ENCODE results near the gene CASKIN1.
"Not testable (repeated sequence)": the region's sequence is repeated elsewhere in the genome, so short reads cannot be mapped to it uniquely, and the experiment has no call there.

Gene CASKIN1

GRCh38 chr16:2210386-2211365 is 14.3 kb upstream of the CASKIN1 start, which contains the start of gene BRICD5:
Gene BRICD5, minus strand, starts transcription at chr16:2210863. Its CDS starts 30 bp downstream, at chr16:2210833.
- no peak for FAIRE-seq
- TF ChIP-seq POLR2A (IDR thresholded peaks at IDR 0.05; ENCODE audit: low read depth, low read length): no peak
- DNase-seq (ENCODE audit: insufficient read length, low spot score): no peak

GRCh38 chr16:2210009-2210332 is 13.6 kb upstream of the CASKIN1 start:
- DNase-seq (ENCODE audit: insufficient read length, low spot score) (no peak), FAIRE-seq (no peak)
- no peak for TF ChIP-seq POLR2A (IDR thresholded peaks at IDR 0.05; ENCODE audit: low read depth, low read length)

GRCh38 chr16:2209258-2210008 is 13.0 kb upstream of the CASKIN1 start:
- no peak for TF ChIP-seq POLR2A (IDR thresholded peaks at IDR 0.05; ENCODE audit: low read depth, low read length)
- FAIRE-seq: no peak
- no peak for DNase-seq (ENCODE audit: insufficient read length, low spot score)

- DNase-seq (ENCODE audit: insufficient read length, low spot score): no peak
- no peak for TF ChIP-seq POLR2A (IDR thresholded peaks at IDR 0.05; ENCODE audit: low read depth, low read length)
- no peak for FAIRE-seq
Measured at GRCh38 chr16:2208772-2209171, 12.4 kb upstream of the CASKIN1 start.

- FAIRE-seq: no peak
- no peak for TF ChIP-seq POLR2A (IDR thresholded peaks at IDR 0.05; ENCODE audit: low read depth, low read length)
- no peak for DNase-seq (ENCODE audit: insufficient read length, low spot score)
Measured at GRCh38 chr16:2208308-2208707, 11.9 kb upstream of the CASKIN1 start.

DNA sequence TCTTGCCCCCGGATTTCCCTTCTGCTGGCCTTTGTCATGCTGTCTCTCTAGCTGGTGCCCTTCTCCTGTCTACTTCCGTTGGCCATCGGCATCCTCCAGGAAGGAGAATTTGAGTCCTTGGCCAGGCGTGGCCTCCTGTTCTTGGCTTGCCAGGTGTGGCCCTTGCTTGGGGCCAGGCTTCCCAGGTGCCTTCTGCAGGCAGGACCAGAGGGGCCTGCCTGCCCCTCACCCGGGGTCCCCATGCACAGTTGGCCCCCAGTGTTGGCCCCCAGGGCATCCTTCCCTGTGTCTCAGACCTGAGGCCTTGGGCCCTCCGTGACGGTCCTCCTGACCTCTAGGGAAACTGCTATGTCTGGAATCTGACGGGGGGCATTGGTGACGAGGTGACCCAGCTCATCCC is 11.5 kb upstream of the CASKIN1 start:
- no peak for FAIRE-seq
- no peak for DNase-seq (ENCODE audit: insufficient read length, low spot score)
- TF ChIP-seq POLR2A (IDR thresholded peaks at IDR 0.05; ENCODE audit: low read depth, low read length): no peak

- no peak for TF ChIP-seq POLR2A (IDR thresholded peaks at IDR 0.05; ENCODE audit: low read depth, low read length)
- DNase-seq (ENCODE audit: insufficient read length, low spot score) (no peak), FAIRE-seq (no peak)
Measured at GRCh38 chr16:2206780-2207433, 10.5 kb upstream of the CASKIN1 start.

- FAIRE-seq: no peak
- DNase-seq (ENCODE audit: insufficient read length, low spot score): no peak
- no peak for TF ChIP-seq POLR2A (IDR thresholded peaks at IDR 0.05; ENCODE audit: low read depth, low read length)
Measured at GRCh38 chr16:2206420-2206779, 10.0 kb upstream of the CASKIN1 start.

DNA sequence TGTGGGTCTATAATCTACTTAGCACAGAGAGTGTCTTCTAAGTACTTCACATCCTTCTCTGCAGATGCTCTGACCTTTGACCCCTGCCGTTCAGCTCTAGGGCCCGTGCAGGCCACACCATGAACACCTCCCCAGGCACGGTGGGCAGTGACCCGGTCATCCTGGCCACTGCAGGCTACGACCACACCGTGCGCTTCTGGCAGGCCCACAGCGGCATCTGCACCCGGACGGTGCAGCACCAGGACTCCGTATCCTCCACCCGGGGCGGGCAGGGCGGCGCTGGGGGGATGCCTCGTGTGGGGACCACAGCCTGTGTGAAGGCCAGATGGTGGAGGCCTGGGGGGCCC is 9.5 kb upstream of the CASKIN1 start:
- no peak for TF ChIP-seq POLR2A (IDR thresholded peaks at IDR 0.05; ENCODE audit: low read depth, low read length)
- no peak for FAIRE-seq
- no peak for DNase-seq (ENCODE audit: insufficient read length, low spot score)

DNA sequence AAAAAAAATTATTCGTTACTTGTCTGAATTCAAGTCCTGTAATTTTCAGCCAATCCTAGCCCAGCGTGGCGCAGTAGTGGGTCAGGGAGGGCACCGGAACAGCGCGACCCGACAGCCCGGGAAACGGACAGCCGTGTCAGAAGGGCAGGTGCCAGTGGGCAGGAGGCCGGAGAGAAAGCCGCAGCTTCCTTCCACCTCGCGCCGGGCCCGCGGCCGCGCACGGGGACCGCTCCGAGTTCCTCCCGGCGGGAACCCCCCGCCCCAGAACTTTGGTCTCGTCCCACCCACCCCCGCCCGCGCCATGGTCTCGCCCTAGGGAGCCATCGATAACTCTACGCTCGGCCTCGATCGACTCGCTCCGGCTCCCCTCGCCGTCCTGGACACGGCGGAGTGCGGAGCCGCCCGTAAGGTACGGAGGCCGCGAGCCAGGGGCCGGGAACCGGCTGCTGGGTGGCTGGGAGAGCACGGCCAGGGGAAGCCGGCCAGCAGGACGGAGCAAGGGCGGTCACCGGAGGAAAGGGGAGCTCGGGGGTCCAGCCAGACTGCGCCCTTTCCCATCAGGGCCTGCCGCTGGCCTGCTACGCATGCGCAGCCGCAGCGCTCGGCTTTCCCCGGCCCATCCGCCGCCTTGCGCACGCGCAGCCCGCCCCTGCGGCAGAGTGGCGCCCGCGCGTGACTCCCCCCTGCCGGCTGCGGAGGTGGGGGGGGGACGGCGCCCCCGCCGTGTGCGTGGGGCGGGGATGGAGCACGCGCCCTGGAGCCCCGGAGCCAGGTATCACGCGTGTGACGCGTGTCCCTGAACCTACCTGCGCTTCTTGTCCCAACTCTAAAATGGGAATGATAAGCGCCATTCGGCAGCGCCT is 8.9 kb upstream of the CASKIN1 start, which contains the start of gene MLST8:
MLST8 (plus strand) TSS at position 351 of the 863 bp plus-strand sequence. CDS start 632 bp downstream, outside the sequence.
- DNase-seq (ENCODE audit: insufficient read length, low spot score): peak; percentile 99
- peak; percentile 52 for TF ChIP-seq POLR2A (IDR thresholded peaks at IDR 0.05; ENCODE audit: low read depth, low read length)
- FAIRE-seq: no peak

DNA sequence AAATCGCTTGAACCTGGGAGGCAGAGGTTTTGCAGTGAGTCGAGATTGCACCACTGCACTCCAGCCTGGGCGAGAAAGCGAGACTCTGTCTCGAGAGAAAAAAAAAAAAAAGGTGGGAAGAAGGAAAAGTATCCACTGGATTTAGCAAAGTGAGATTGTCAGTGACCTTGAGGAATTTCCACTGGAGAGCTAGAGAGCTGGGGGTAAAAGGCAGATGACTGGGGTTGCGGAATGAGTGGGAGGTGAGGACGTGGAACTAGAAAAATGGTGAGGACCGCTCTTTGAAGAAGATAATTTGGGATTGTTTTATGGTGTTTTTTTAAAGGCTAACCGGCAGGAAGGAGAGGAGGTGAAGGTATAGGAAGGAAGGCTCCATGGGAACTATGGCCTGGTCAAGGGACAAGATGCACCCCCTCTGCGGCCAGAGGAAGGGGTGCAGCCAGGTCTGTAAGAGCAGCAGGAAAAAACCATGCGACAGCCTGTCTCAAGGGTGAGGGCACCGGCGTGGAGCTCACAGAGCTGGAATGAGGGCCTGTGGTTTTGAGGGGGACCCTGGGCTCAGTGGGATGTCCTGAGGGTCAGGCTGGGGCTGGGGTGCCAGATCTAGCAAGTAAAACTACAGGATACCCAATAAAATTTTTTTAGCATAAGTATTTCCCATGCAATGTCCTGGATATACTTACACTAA is 8.2 kb upstream of the CASKIN1 start:
- DNase-seq (ENCODE audit: insufficient read length, low spot score) (no peak), FAIRE-seq (no peak)
- no peak for TF ChIP-seq POLR2A (IDR thresholded peaks at IDR 0.05; ENCODE audit: low read depth, low read length)

- not testable (repeated sequence) for FAIRE-seq; DNase-seq (ENCODE audit: insufficient read length, low spot score)
Measured at GRCh38 chr16:2203119-2203688, 6.8 kb upstream of the CASKIN1 start.
